ENCODE data around the gene MSX1. TPM values are rescaled to one million over a fixed set of nuclear protein-coding genes. Genes with fewer than 3 reads are reported as not detected.

The MSX1 gene
- total RNA-seq, 1 experiment from 2014 or later: not detected

DNA sequence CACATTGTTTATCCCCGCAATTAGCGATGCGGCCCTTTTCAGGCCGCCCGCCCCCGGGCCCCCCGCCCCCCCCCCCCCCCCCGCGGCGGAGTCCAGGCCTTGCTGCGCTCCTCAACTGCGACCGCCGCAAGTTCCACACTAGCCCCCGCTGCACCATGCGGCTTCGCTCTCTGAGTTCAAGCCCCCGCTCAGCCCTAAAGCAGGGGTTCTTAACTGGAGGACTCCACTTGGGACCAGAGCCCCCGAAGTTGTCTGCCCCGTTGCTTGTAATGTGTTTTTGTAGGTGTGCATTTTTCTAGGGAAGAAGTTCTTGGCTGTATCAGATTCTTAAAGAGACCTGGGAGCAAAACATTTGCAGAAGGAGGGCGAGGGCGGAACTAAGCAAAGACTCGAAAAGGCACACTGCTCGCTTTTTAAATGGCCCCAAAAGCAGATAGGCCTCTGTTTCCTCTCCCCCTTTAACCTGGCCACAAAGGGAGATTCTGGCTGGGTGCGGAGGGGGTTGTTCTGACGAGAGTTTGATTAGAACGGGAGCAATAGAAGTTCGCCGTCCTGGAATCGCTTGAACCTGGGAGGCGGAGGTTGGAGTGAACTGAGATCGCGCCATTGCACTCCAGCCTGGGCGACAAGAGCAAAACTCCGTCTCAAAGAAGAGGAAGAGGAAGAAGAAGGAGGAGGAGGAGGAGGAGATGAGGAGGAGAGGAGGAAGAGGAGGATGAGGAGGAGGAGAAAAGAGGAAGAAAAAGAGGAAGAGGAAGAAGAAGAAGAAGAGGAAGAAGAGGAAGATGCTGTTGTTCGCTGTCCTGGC is 2.3 kb upstream of the MSX1 start:
- CTCF ChIA-PET: no interaction called here
- no peak overlapping the region for H3K27ac ChIP-seq
- no peak overlapping the region for H2AFZ ChIP-seq
- no peak overlapping the region for H3K4me2 ChIP-seq
- H3K4me1 ChIP-seq (replicated peaks; ENCODE audit: insufficient read depth): no peaks in the 10 kb centered on the region
- no peaks in the 10 kb centered on the region for H4K20me1 ChIP-seq (ENCODE audit: insufficient read depth)
- no peaks in the 10 kb centered on the region for H3K36me3 ChIP-seq (ENCODE audit: low read depth)
- TF ChIP-seq, protein P1, sequence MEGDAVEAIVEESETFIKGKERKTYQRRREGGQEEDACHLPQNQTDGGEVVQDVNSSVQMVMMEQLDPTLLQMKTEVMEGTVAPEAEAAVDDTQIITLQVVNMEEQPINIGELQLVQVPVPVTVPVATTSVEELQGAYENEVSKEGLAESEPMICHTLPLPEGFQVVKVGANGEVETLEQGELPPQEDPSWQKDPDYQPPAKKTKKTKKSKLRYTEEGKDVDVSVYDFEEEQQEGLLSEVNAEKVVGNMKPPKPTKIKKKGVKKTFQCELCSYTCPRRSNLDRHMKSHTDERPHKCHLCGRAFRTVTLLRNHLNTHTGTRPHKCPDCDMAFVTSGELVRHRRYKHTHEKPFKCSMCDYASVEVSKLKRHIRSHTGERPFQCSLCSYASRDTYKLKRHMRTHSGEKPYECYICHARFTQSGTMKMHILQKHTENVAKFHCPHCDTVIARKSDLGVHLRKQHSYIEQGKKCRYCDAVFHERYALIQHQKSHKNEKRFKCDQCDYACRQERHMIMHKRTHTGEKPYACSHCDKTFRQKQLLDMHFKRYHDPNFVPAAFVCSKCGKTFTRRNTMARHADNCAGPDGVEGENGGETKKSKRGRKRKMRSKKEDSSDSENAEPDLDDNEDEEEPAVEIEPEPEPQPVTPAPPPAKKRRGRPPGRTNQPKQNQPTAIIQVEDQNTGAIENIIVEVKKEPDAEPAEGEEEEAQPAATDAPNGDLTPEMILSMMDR (conservative IDR thresholded peaks at IDR 0.05): no peak
- no TSS peak for BruUV-seq (replicated peaks)
- H3K9me2 ChIP-seq (ENCODE audit: insufficient read depth): no peaks in the 10 kb centered on the region
- peaks cover 18% of the 10 kb centered on the region for H3K27me3 ChIP-seq (ENCODE audit: insufficient read depth, low read depth)
- H3K4me3 ChIP-seq: no peak overlapping the region
- no peaks in the 10 kb centered on the region for H3K79me2 ChIP-seq (ENCODE audit: low read depth)
- H3F3A ChIP-seq (ENCODE audit: insufficient read depth, low read depth): no peaks in the 10 kb centered on the region
- intact Hi-C loops (cut with micrococcal nuclease; ENCODE audit: unreplicated experiment): no loop called here
- no peak for DNase-seq
- no peaks in the 10 kb centered on the region for H3K9me3 ChIP-seq (ENCODE audit: insufficient read depth, low read depth)
- POLR2A ChIA-PET (ENCODE audit: unreplicated experiment): no interaction called here

DNA sequence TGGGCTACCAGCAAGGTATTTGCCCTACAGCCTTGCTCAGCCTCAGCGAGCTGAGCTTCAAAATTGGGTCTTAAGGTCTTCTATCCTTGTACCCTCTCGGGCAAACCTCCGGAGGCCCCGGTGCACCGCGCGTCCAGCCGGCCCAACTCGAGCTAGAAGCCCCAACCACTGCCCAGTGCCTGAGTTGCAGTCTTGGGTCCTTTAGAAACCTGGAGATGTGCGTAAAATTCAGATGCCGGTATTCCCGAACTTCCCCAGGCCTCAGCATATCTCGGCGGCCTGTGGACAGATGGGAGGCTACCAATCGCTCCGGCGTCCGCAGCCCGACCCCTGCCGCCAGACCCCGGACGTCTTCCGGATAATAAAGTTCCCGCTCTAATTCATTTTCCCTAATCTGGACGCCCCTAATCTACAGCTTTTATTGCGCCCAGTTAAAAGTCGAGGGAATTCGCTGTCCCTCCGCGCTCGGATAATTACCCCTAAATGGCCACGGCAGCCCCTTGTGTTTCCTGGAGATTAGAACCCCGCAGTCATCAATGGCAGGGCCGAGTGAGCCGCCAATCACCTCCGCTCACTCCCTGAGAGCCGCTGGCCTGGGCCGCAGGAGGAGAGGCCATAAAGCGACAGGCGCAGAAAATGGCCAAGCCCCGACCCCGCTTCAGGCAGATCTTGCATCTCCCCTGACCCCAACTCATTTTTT is 1.5 kb upstream of the MSX1 start:
- Histone ChIP-seq H3K9me2 (ENCODE audit: insufficient read depth) (no peaks in the 10 kb centered on the region), H3K27ac (no peak overlapping the region), H3K4me2 (no peak overlapping the region), H3F3A (ENCODE audit: insufficient read depth, low read depth) (no peaks in the 10 kb centered on the region), H3K4me1 (replicated peaks; ENCODE audit: insufficient read depth) (no peaks in the 10 kb centered on the region), H3K9me3 (ENCODE audit: insufficient read depth, low read depth) (no peaks in the 10 kb centered on the region), H2AFZ (no peak overlapping the region), H4K20me1 (ENCODE audit: insufficient read depth) (no peaks in the 10 kb centered on the region), H3K4me3 (no peak overlapping the region), H3K27me3 (ENCODE audit: insufficient read depth, low read depth) (peaks cover 18% of the 10 kb centered on the region), H3K79me2 (ENCODE audit: low read depth) (no peaks in the 10 kb centered on the region), H3K36me3 (ENCODE audit: low read depth) (no peaks in the 10 kb centered on the region)
- no peak for DNase-seq
- ChIA-PET POLR2A (ENCODE audit: unreplicated experiment) (no interaction called here), CTCF (no interaction called here)
- no TSS peak for BruUV-seq (replicated peaks)
- intact Hi-C loops (cut with micrococcal nuclease; ENCODE audit: unreplicated experiment): no loop called here
- TF ChIP-seq, protein P1 (conservative IDR thresholded peaks at IDR 0.05): no peak
- TF ChIP-seq EZH2 (IDR thresholded peaks at IDR 0.05; ENCODE audit: low read depth): no peak

DNA sequence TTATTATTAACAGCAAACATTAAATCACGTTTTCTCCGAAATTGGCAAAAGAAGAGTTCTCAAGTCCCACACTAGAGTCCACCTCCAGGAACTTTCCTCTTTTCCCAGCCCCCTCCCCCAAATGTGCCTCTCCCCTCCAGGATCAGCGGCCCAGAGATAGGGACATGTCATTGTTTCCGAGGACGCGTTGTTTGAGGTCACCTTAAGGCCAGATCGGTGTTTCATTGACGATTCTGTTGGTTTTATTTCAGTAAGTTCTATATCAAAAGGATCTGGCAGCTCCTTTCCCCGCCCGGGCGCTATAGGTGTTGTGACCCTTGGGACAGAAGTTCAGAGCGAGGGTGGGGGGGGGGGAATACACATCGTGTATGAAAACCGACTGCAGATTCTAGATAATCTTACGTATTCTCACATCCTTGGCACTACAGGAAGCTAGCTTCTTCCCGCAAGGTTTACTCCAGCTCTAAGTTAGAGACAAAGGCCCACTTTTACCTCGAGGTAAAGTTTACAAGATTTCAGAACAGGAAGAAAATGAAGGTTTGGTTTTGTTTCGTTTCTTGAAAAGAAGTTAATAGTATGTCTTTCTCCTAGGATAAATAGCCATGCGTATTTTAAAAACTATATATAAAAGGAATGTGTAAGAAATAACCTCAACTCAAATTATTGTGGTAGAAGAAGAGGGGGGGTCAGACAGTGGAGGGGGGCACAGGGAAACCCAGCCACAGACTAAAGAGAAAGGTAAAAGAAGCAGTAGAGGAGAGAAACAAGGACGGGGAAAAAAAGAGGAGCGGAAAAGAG is 739 bp upstream of the MSX1 start:
- no peak for DNase-seq
- Histone ChIP-seq H3K36me3 (ENCODE audit: low read depth) (no peaks in the 10 kb centered on the region), H4K20me1 (ENCODE audit: insufficient read depth) (no peaks in the 10 kb centered on the region), H3K79me2 (ENCODE audit: low read depth) (no peaks in the 10 kb centered on the region), H3K4me2 (peak overlapping the region; percentile 55), H3K4me3 (peak overlapping the region; percentile 52; the same call in 1 of the 2 replicates), H3K9me2 (ENCODE audit: insufficient read depth) (no peaks in the 10 kb centered on the region), H3K27me3 (ENCODE audit: insufficient read depth, low read depth) (peaks cover 18% of the 10 kb centered on the region), H3F3A (ENCODE audit: insufficient read depth, low read depth) (no peaks in the 10 kb centered on the region), H2AFZ (no peak overlapping the region), H3K27ac (no peak overlapping the region), H3K9me3 (ENCODE audit: insufficient read depth, low read depth) (no peaks in the 10 kb centered on the region), H3K4me1 (replicated peaks; ENCODE audit: insufficient read depth) (no peaks in the 10 kb centered on the region)
- BruUV-seq (replicated peaks): no TSS peak
- CTCF ChIA-PET: no interaction called here
- TF ChIP-seq, protein P1 (conservative IDR thresholded peaks at IDR 0.05): no peak
- no peak for TF ChIP-seq EZH2 (IDR thresholded peaks at IDR 0.05; ENCODE audit: low read depth)
- POLR2A ChIA-PET (ENCODE audit: unreplicated experiment): no interaction called here
- intact Hi-C loops (cut with micrococcal nuclease; ENCODE audit: unreplicated experiment): no loop called here
